RWPE1 (cell line): ENCODE data around the gene ZC3H12D.

Source experiments
- CTCF ChIA-PET: fragments of 350-600 bp; sonication (Branson Sonifier 250); formaldehyde crosslinking; extraction: SDS; loops from one replicate; lab custom pipeline; 2021; lab: Yijun Ruan, JAX
- POLR2A ChIA-PET: fragments of 400-600 bp; formaldehyde crosslinking; extraction: SDS; loops from one replicate; lab custom pipeline; 2020; ENCODE audit warnings: antibody characterized with exemption; ENCODE audit not compliant: low non-redundant PET; lab: Yijun Ruan, JAX
- DNase-seq: peaks from one replicate; pipeline ENCODE4 v3.0.0; 2012; ENCODE audit warnings: low spot score
- H3K27ac ChIP-seq: fragments of 450-650 bp; 2 replicates; pipeline ENCODE4 v1.5.1; 2017
- TF ChIP-seq, protein P1 (sequence below): fragments of 450-650 bp; conservative IDR thresholded peaks from 2 replicates; pipeline ENCODE4 v1.5.1; 2017; ENCODE audit warnings: low read depth, mild to moderate bottlenecking

ZC3H12D gene

DNA sequence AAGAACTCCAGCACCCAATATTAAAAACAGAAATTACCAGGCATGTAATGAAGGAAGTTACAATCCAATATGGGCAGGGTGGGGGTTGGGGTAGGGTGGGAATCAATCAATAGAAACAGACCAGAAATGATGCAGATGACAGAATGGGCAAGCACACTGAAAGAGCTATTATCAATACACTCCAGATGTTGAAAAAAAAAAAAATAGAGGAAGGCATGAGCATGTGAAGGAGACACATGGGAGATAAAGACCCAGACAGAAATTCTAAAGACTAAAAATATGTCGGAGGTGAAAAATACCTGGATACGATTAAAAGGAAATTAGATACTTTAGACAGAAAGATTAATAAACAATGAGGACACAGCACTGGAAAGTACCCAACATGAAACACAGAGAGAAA is 19.1 kb upstream of the ZC3H12D start:
- TF ChIP-seq, protein P1, sequence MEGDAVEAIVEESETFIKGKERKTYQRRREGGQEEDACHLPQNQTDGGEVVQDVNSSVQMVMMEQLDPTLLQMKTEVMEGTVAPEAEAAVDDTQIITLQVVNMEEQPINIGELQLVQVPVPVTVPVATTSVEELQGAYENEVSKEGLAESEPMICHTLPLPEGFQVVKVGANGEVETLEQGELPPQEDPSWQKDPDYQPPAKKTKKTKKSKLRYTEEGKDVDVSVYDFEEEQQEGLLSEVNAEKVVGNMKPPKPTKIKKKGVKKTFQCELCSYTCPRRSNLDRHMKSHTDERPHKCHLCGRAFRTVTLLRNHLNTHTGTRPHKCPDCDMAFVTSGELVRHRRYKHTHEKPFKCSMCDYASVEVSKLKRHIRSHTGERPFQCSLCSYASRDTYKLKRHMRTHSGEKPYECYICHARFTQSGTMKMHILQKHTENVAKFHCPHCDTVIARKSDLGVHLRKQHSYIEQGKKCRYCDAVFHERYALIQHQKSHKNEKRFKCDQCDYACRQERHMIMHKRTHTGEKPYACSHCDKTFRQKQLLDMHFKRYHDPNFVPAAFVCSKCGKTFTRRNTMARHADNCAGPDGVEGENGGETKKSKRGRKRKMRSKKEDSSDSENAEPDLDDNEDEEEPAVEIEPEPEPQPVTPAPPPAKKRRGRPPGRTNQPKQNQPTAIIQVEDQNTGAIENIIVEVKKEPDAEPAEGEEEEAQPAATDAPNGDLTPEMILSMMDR = no peak
- ChIA-PET POLR2A (no interaction called here), CTCF (interaction anchor here (0.7 kb wide), 1 partner anchor 72 kb away, joined by 3 read pairs; no protein-coding TSS in a partner anchor)
- no peak overlapping the region for H3K27ac ChIP-seq
- DNase-seq = no peak

DNA sequence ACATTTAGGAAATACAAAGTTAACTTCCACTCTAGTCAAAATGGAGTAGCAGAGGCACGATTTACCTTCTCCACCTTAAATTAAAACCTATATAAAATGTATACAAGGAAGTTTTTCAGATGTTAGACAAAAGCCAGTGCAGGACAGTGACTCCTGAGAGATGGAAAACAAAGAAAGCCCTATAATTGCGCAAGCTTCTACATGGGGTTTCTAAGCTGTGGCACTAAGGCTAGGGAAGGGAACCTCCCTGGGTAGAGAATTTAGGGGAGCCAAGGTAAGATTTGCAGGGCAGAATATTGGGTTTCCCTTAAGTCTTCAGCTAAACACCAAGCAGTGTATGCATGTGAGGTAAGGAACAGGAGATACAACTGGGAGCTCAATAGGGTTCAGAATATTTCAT is 18.5 kb upstream of the ZC3H12D start:
- ChIA-PET CTCF (interaction anchor here (0.7 kb wide), 2 partner anchors 14 to 72 kb away, joined by 3 to 4 read pairs; no protein-coding TSS in a partner anchor), POLR2A (no interaction called here)
- TF ChIP-seq, protein P1 = no peak
- no peak overlapping the region for H3K27ac ChIP-seq
- DNase-seq = no peak

DNA sequence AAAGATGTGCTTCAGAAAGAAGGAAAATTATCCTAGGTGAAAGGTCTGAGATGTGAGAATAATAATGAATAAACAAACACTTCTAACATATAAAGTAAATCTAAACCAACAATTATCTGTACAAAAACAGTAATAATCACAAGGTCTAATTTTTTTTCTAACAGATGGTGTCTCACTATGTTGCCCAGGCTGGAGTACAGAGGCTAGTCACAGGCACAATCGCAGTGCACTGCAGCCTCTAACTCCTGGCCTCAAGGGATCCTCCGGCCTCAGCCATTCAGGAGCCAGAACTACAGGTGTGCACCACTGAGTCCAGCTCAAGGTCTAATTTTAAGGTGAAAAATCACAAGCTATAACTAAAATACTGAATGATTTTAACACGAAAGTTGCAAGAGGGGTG is 17.0 kb upstream of the ZC3H12D start:
- no peak for DNase-seq
- POLR2A ChIA-PET = no interaction called here

DNA sequence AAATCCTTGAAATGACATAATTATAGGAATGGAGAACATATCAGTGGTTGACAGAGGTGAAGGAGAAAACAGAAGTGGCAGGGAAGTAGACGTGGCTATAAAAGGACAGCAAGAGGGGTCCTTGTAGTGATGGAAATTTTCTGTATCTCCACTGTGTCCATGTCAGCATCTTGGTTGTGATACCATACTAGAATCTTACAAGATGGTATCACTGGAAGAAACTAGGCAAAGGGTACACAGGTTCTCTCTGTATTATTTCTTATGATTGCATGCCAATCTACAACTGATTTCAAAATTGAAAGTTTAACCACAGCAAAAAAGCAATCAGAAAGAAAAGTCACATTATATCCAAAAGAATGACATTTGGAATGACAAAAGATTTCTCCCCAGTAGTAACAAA is 16.4 kb upstream of the ZC3H12D start:
- H3K27ac ChIP-seq = no peak overlapping the region
- TF ChIP-seq, protein P1 = no peak
- no peak for DNase-seq
- ChIA-PET CTCF (no interaction called here), POLR2A (no interaction called here)

More for the DNA sequence above, 17.0 kb upstream of the ZC3H12D start:
- TF ChIP-seq, protein P1 = no peak
- H3K27ac ChIP-seq = no peak overlapping the region
- CTCF ChIA-PET = interaction anchor here (1.0 kb wide), 1 partner anchor 17 kb away, joined by 4 read pairs; no protein-coding TSS in a partner anchor

DNA sequence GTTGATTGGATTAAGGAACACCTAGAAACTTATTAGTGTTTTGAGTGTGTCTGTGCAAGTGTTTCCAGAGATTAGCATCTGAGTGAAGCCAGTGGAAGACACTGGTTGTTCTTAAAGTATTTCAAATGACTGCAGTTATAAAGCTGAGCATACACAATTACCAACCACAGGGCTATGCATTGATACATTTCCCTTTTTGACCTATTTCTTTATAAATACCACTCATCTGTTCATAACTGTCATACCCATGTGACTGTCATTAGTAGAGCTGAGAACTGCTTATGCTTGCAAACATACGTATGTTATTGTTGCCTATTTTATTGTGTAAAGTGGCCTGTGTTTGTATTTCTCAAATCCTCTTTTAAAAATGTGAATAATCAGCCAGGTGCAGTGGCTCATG is 15.3 kb upstream of the ZC3H12D start:
- TF ChIP-seq, protein P1 = no peak
- no peak overlapping the region for H3K27ac ChIP-seq
- POLR2A ChIA-PET = no interaction called here
- DNase-seq = no peak
- CTCF ChIA-PET = no interaction called here

DNA sequence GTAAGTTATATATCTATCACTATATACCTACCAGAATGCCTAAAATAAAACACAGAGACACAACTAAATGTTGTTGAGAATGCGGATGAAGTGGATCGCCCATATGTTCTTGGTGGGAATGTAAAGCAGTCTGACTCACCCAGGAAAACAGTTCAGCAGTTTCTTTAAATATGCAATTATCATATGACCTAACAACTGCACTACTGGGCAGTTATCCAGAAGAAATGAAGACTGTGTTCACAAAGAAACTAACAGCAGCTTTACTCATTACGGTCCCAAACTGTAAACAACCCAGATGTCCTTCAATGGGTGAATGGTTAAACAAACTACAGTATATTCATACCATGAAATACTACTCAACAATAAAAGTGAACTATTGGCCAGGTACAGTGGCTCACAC is 14.3 kb upstream of the ZC3H12D start:
- peak; percentile 54 for DNase-seq
- ChIA-PET CTCF (no interaction called here), POLR2A (no interaction called here)
- peak overlapping the region; percentile 60 for H3K27ac ChIP-seq
- TF ChIP-seq, protein P1 = no peak
